WTC11 (cell line): ENCODE measurements around the gene YBX2.

Source experiments
- AFF4 ChIP-seq: sonication (generic); formaldehyde crosslinking; IDR thresholded peaks from 2 replicates; pipeline ENCODE4 v1.8.1; 2023; ENCODE audit warnings: mild to moderate bottlenecking, missing genetic modification reagents, borderline replicate concordance
- FOXJ3 ChIP-seq: sonication (generic); formaldehyde crosslinking; IDR thresholded peaks from 2 replicates; pipeline ENCODE4 v1.9.0; 2021; ENCODE audit warnings: missing genetic modification reagents, mild to moderate bottlenecking, borderline replicate concordance
- MAX ChIP-seq: sonication (generic); formaldehyde crosslinking; IDR thresholded peaks from 2 replicates; pipeline ENCODE4 v1.8.0; 2022; ENCODE audit warnings: mild to moderate bottlenecking, missing genetic modification reagents
- MXD4 ChIP-seq: fragments of 250-450 bp; sonication (Bioruptor Pico); IDR thresholded peaks from 2 replicates; pipeline ENCODE4 v1.8.0; 2021; ENCODE audit warnings: mild to moderate bottlenecking, moderate library complexity, borderline replicate concordance
- ZNF138 ChIP-seq: sonication (generic); formaldehyde crosslinking; conservative IDR thresholded peaks from 2 replicates; pipeline ENCODE4 v1.8.1; 2022; ENCODE audit warnings: mild to moderate bottlenecking, moderate library complexity, missing genetic modification reagents
- TF ChIP-seq, protein P1 (sequence below): sonication (generic); formaldehyde crosslinking; IDR thresholded peaks from 2 replicates; pipeline ENCODE4 v1.8.1; 2023; ENCODE audit warnings: mild to moderate bottlenecking, missing genetic modification reagents, moderate library complexity
- TF ChIP-seq, protein P2 (sequence below): fragments of 200-600 bp; IDR thresholded peaks from 2 replicates; pipeline ENCODE4 v1.8.0; 2022; ENCODE audit warnings: antibody characterized with exemption
- TF ChIP-seq, protein P3 (sequence below): sonication (generic); formaldehyde crosslinking; IDR thresholded peaks from 2 replicates; pipeline ENCODE4 v1.8.0; 2022; ENCODE audit warnings: mild to moderate bottlenecking, missing genetic modification reagents
- TF ChIP-seq, protein P4 (sequence below): sonication (generic); formaldehyde crosslinking; IDR thresholded peaks from 2 replicates; pipeline ENCODE4 v1.8.1; 2023; ENCODE audit warnings: mild to moderate bottlenecking, missing genetic modification reagents, moderate library complexity

DNA sequence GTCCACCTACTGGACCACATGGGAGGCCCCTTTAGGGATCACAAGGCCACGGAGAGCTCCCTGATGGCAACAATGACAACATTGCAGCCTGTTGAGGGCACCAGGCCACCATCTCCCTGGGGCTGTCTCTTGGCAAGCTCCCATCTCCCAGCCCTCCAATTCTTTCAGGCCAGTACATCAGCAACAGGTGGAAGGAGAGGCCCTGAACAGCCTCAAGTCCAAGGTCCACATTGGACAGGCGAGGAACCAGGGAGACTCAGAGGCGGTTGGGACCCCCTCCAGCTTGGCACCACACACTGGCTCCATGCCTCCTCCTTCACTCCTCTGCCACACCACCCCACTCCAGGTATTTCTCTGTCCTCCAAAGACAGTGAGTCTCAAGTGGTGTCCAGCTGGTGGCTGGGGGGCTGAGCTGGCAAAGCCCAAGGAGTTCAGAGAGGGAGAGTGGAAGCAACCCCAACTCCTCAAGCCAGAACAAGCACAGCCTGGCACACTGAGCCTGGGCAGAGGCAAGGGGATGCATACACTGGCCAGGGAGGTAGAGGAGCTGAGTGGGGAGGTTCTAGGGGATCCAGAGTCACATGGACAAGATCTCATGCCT lies 40.6 kb upstream of the YBX2 start:
- TF ChIP-seq ZNF138 (no peak), MXD4 (CRISPR knock-in tag) (no peak), MAX (CRISPR knock-in tag) (no peak), FOXJ3 (CRISPR knock-in tag) (no peak), AFF4 (no peak)
- TF ChIP-seq, protein P1, sequence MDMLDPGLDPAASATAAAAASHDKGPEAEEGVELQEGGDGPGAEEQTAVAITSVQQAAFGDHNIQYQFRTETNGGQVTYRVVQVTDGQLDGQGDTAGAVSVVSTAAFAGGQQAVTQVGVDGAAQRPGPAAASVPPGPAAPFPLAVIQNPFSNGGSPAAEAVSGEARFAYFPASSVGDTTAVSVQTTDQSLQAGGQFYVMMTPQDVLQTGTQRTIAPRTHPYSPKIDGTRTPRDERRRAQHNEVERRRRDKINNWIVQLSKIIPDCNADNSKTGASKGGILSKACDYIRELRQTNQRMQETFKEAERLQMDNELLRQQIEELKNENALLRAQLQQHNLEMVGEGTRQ (CRISPR knock-in tag) = no peak
- TF ChIP-seq, protein P2, sequence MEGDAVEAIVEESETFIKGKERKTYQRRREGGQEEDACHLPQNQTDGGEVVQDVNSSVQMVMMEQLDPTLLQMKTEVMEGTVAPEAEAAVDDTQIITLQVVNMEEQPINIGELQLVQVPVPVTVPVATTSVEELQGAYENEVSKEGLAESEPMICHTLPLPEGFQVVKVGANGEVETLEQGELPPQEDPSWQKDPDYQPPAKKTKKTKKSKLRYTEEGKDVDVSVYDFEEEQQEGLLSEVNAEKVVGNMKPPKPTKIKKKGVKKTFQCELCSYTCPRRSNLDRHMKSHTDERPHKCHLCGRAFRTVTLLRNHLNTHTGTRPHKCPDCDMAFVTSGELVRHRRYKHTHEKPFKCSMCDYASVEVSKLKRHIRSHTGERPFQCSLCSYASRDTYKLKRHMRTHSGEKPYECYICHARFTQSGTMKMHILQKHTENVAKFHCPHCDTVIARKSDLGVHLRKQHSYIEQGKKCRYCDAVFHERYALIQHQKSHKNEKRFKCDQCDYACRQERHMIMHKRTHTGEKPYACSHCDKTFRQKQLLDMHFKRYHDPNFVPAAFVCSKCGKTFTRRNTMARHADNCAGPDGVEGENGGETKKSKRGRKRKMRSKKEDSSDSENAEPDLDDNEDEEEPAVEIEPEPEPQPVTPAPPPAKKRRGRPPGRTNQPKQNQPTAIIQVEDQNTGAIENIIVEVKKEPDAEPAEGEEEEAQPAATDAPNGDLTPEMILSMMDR = no peak
- TF ChIP-seq, protein P3, sequence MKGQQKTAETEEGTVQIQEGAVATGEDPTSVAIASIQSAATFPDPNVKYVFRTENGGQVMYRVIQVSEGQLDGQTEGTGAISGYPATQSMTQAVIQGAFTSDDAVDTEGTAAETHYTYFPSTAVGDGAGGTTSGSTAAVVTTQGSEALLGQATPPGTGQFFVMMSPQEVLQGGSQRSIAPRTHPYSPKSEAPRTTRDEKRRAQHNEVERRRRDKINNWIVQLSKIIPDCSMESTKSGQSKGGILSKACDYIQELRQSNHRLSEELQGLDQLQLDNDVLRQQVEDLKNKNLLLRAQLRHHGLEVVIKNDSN (CRISPR knock-in tag) = no peak
- TF ChIP-seq, protein P4, sequence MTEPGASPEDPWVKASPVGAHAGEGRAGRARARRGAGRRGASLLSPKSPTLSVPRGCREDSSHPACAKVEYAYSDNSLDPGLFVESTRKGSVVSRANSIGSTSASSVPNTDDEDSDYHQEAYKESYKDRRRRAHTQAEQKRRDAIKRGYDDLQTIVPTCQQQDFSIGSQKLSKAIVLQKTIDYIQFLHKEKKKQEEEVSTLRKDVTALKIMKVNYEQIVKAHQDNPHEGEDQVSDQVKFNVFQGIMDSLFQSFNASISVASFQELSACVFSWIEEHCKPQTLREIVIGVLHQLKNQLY (CRISPR knock-in tag) = no peak
